HL-60 (cell line): ENCODE data around the gene CERKL.

Experiments used
- DNase-seq, 2 experiments: peaks; one replicate each; pipeline ENCODE4 v3.0.0-alpha.2; 2010 to 2020; ENCODE audit warnings: low read depth in 1 of 2, low spot score in 1 of 2
- H3K27ac ChIP-seq: fragments of 250-450 bp; sonication (Bioruptor Pico); replicated peaks from 2 replicates; pipeline ENCODE4 v1.5.1; 2020; ENCODE audit warnings: mild to moderate bottlenecking, moderate library complexity
- H3K27me3 ChIP-seq: fragments of 250-450 bp; sonication (Bioruptor Pico); 2 replicates; pipeline ENCODE4 v1.5.1; 2021; ENCODE audit warnings: mild to moderate bottlenecking, moderate library complexity; ENCODE audit not compliant: insufficient read depth, poor library complexity, severe bottlenecking
- H3K4me3 ChIP-seq: replicated peaks from 2 replicates; pipeline ENCODE4 v1.5.1; 2011; ENCODE audit warnings: mild to moderate bottlenecking, control low read depth, low read length; ENCODE audit not compliant: insufficient read depth
- CTCF ChIP-seq: IDR thresholded peaks from one replicate; pipeline ENCODE4 v1.5.1; 2011; ENCODE audit warnings: low read length, control low read depth, inconsistent platforms; ENCODE audit not compliant: insufficient read depth
- GABPA ChIP-seq: IDR thresholded peaks from 2 replicates; pipeline ENCODE4 v1.6.1; 2012; ENCODE audit warnings: low read depth
- POLR2AphosphoS5 ChIP-seq: IDR thresholded peaks from 2 replicates; pipeline ENCODE4 v1.6.1; 2012; ENCODE audit warnings: low read depth
- REST ChIP-seq: IDR thresholded peaks from 2 replicates; pipeline ENCODE4 v1.6.1; 2012; ENCODE audit warnings: low read depth; ENCODE audit not compliant: insufficient replicate concordance
- SPI1 ChIP-seq: IDR thresholded peaks from 2 replicates; pipeline ENCODE4 v1.6.1; 2012; ENCODE audit warnings: low read depth, mild to moderate bottlenecking, borderline replicate concordance

CERKL gene

GRCh38 chr2:181648478-181649155 is 8.3 kb downstream of the CERKL start:
- Histone ChIP-seq H3K4me3 (no peak overlapping the region), H3K27ac (no peak overlapping the region), H3K27me3 (peaks cover 16% of the 10 kb centered on the region)
- no peak for TF ChIP-seq REST
- TF ChIP-seq POLR2AphosphoS5, result no peak
- no peak for TF ChIP-seq GABPA
- TF ChIP-seq CTCF, result no peak
- no peak for TF ChIP-seq SPI1
- no peak for DNase-seq

GRCh38 chr2:181646415-181646987 is 10.4 kb downstream of the CERKL start:
- no peak for TF ChIP-seq REST
- Histone ChIP-seq H3K4me3 (no peak overlapping the region), H3K27me3 (peaks cover 6% of the 10 kb centered on the region), H3K27ac (no peak overlapping the region)
- DNase-seq, result no peak

- Histone ChIP-seq H3K27me3 (no peaks in the 10 kb centered on the region), H3K27ac (no peak overlapping the region), H3K4me3 (no peak overlapping the region)
- DNase-seq, result no peak
- TF ChIP-seq POLR2AphosphoS5, result no peak
- TF ChIP-seq GABPA, result no peak
- TF ChIP-seq REST, result no peak
- TF ChIP-seq CTCF, result no peak
- no peak for TF ChIP-seq SPI1
Observed at GRCh38 chr2:181643151-181643550, 13.8 kb downstream of the CERKL start.
